SK-N-SH treated with all-trans-retinoic acid at 6 μM for 48 hours (cell line): ENCODE data around the gene AGTR2.

ENCODE experiments used
- ATAC-seq: fragments of 200-7000 bp; cut with Tn5 transposase; 3 replicates; pipeline ENCODE4 v1.9.1; 2020; ENCODE audit warnings: mild to moderate bottlenecking, moderate library complexity
- BACH2 ChIP-seq: fragments of 250-450 bp; sonication (Bioruptor Pico); IDR thresholded peaks from 2 replicates; pipeline ENCODE4 v1.9.0; 2021; ENCODE audit warnings: mild to moderate bottlenecking, borderline replicate concordance
- CREB5 ChIP-seq: fragments of 250-450 bp; sonication (Bioruptor Pico); IDR thresholded peaks from 2 replicates; pipeline ENCODE4 v1.5.1; 2020; ENCODE audit warnings: low read depth, mild to moderate bottlenecking, moderate library complexity
- CSDC2 ChIP-seq: fragments of 250-450 bp; sonication (Bioruptor Pico); IDR thresholded peaks from 2 replicates; pipeline ENCODE4 v1.5.0; 2020; ENCODE audit warnings: mild to moderate bottlenecking, moderate library complexity
- ESRRG ChIP-seq: fragments of 250-450 bp; sonication (Bioruptor Pico); IDR thresholded peaks from 2 replicates; pipeline ENCODE4 v1.6.1; 2021; ENCODE audit warnings: mild to moderate bottlenecking
- GLIS3 ChIP-seq: fragments of 250-450 bp; sonication (Bioruptor Pico); IDR thresholded peaks from 2 replicates; pipeline ENCODE4 v1.5.0; 2020; ENCODE audit warnings: mild to moderate bottlenecking, moderate library complexity
- ISL1 ChIP-seq: fragments of 250-450 bp; sonication (Bioruptor Pico); IDR thresholded peaks from 2 replicates; pipeline ENCODE4 v2.1.2; 2022; ENCODE audit warnings: mild to moderate bottlenecking, moderate library complexity
- OSR1 ChIP-seq: fragments of 250-450 bp; sonication (Bioruptor Pico); IDR thresholded peaks from 2 replicates; pipeline ENCODE4 v1.8.0; 2022; ENCODE audit warnings: moderate library complexity, mild to moderate bottlenecking, inconsistent platforms
- PATZ1 ChIP-seq: fragments of 250-450 bp; sonication (Bioruptor Pico); IDR thresholded peaks from 2 replicates; pipeline ENCODE4 v1.8.0; 2020; ENCODE audit warnings: mild to moderate bottlenecking, moderate library complexity, borderline replicate concordance
- PPARA ChIP-seq: fragments of 250-450 bp; sonication (Bioruptor Pico); IDR thresholded peaks from 2 replicates; pipeline ENCODE4 v1.5.0; 2020; ENCODE audit warnings: mild to moderate bottlenecking, borderline replicate concordance
- RARB ChIP-seq: fragments of 250-450 bp; sonication (Bioruptor Pico); IDR thresholded peaks from 2 replicates; pipeline ENCODE4 v1.8.0; 2021; ENCODE audit warnings: mild to moderate bottlenecking, moderate library complexity
- TOX ChIP-seq: fragments of 250-450 bp; sonication (Bioruptor Pico); IDR thresholded peaks from 2 replicates; pipeline ENCODE4 v1.8.0; 2021; ENCODE audit warnings: mild to moderate bottlenecking, moderate library complexity, borderline replicate concordance
- ZC3H10 ChIP-seq: fragments of 250-450 bp; sonication (Bioruptor Pico); IDR thresholded peaks from 2 replicates; pipeline ENCODE4 v1.5.1; 2021; ENCODE audit warnings: mild to moderate bottlenecking, moderate library complexity
- ZFP3 ChIP-seq: fragments of 250-450 bp; sonication (Bioruptor Pico); IDR thresholded peaks from 2 replicates; pipeline ENCODE4 v1.5.0; 2020; ENCODE audit warnings: mild to moderate bottlenecking, moderate library complexity
- ZFP30 ChIP-seq: fragments of 450-650 bp; formaldehyde crosslinking; IDR thresholded peaks from 2 replicates; pipeline ENCODE4 v1.5.0; 2022; ENCODE audit warnings: mild to moderate bottlenecking, moderate library complexity
- ZNF8 ChIP-seq: fragments of 450-650 bp; formaldehyde crosslinking; IDR thresholded peaks from 2 replicates; pipeline ENCODE4 v1.5.0; 2020; ENCODE audit warnings: mild to moderate bottlenecking, moderate library complexity
- TF ChIP-seq, protein P1 (sequence below): fragments of 250-450 bp; sonication (Bioruptor Pico); IDR thresholded peaks from 2 replicates; pipeline ENCODE4 v1.5.0; 2020; ENCODE audit warnings: mild to moderate bottlenecking, moderate library complexity
- TF ChIP-seq, protein P2 (sequence below): fragments of 250-450 bp; sonication (Bioruptor Pico); IDR thresholded peaks from 2 replicates; pipeline ENCODE4 v1.5.1; 2021; ENCODE audit warnings: mild to moderate bottlenecking, moderate library complexity

The AGTR2 gene

GRCh38 chrX:116194649-116195048, 24.1 kb downstream of the AGTR2 start:
- TF ChIP-seq BACH2 (no peak), ZNF8 (no peak), CREB5 (no peak), CSDC2 (CRISPR knock-in tag) (no peak), PPARA (no peak), ESRRG (CRISPR knock-in tag) (no peak), TOX (CRISPR knock-in tag) (no peak), OSR1 (CRISPR knock-in tag) (no peak)
- ATAC-seq: no peak

- no peak for TF ChIP-seq ZFP30 (CRISPR knock-in tag)
- no peak for TF ChIP-seq ISL1 (CRISPR knock-in tag)
- no peak for TF ChIP-seq ZFP3 (CRISPR knock-in tag)
- TF ChIP-seq, protein P1, sequence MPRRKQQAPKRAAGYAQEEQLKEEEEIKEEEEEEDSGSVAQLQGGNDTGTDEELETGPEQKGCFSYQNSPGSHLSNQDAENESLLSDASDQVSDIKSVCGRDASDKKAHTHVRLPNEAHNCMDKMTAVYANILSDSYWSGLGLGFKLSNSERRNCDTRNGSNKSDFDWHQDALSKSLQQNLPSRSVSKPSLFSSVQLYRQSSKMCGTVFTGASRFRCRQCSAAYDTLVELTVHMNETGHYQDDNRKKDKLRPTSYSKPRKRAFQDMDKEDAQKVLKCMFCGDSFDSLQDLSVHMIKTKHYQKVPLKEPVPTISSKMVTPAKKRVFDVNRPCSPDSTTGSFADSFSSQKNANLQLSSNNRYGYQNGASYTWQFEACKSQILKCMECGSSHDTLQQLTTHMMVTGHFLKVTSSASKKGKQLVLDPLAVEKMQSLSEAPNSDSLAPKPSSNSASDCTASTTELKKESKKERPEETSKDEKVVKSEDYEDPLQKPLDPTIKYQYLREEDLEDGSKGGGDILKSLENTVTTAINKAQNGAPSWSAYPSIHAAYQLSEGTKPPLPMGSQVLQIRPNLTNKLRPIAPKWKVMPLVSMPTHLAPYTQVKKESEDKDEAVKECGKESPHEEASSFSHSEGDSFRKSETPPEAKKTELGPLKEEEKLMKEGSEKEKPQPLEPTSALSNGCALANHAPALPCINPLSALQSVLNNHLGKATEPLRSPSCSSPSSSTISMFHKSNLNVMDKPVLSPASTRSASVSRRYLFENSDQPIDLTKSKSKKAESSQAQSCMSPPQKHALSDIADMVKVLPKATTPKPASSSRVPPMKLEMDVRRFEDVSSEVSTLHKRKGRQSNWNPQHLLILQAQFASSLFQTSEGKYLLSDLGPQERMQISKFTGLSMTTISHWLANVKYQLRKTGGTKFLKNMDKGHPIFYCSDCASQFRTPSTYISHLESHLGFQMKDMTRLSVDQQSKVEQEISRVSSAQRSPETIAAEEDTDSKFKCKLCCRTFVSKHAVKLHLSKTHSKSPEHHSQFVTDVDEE: no peak
- TF ChIP-seq, protein P2, sequence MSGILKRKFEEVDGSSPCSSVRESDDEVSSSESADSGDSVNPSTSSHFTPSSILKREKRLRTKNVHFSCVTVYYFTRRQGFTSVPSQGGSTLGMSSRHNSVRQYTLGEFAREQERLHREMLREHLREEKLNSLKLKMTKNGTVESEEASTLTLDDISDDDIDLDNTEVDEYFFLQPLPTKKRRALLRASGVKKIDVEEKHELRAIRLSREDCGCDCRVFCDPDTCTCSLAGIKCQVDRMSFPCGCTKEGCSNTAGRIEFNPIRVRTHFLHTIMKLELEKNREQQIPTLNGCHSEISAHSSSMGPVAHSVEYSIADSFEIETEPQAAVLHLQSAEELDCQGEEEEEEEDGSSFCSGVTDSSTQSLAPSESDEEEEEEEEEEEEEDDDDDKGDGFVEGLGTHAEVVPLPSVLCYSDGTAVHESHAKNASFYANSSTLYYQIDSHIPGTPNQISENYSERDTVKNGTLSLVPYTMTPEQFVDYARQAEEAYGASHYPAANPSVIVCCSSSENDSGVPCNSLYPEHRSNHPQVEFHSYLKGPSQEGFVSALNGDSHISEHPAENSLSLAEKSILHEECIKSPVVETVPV: no peak
- no peak for TF ChIP-seq ZNF8
- no peak for TF ChIP-seq ZC3H10 (CRISPR knock-in tag)
- no peak for TF ChIP-seq CREB5
- no peak for ATAC-seq
Observed at GRCh38 chrX:116198235-116198634, 27.7 kb downstream of the AGTR2 start.

- TF ChIP-seq ZFP3 (CRISPR knock-in tag): no peak
- TF ChIP-seq TOX (CRISPR knock-in tag): no peak
- no peak for TF ChIP-seq ZNF8
- TF ChIP-seq PATZ1 (CRISPR knock-in tag): no peak
- ATAC-seq: peak; percentile 60
Observed at GRCh38 chrX:116198810-116199209, 28.3 kb downstream of the AGTR2 start.

DNA sequence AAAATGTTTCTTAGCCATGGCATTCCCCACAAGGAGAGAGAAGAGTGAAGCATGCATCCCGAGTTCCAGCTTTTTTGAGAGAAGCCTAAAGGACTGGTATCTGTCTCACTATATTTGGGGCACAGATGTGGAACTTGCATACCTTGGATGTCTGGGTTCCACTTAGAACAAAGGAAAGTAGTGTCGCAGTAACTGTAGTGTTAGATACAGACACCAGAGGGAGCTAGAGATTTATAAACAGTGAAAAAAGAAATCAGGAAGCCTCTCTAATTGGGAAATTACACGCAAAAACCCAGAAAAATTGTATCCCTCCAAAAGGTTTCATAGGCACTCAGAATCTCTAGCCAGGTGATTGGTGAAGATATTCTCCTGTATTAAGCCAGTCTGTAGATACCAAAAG, 34.4 kb downstream of the AGTR2 start:
- TF ChIP-seq ZC3H10 (CRISPR knock-in tag) (no peak), RARB (CRISPR knock-in tag) (no peak), GLIS3 (CRISPR knock-in tag) (no peak), ZNF8 (no peak), ESRRG (CRISPR knock-in tag) (no peak), TOX (CRISPR knock-in tag) (no peak), PATZ1 (CRISPR knock-in tag) (no peak), CREB5 (no peak), PPARA (no peak)
- TF ChIP-seq, protein P1: no peak
- TF ChIP-seq, all 23 proteins: peak for 0
- peak; percentile 49; the same call in 2 of the 3 replicates for ATAC-seq
